ENCODE measurements around the gene DRC7.

DRC7 gene

DNA sequence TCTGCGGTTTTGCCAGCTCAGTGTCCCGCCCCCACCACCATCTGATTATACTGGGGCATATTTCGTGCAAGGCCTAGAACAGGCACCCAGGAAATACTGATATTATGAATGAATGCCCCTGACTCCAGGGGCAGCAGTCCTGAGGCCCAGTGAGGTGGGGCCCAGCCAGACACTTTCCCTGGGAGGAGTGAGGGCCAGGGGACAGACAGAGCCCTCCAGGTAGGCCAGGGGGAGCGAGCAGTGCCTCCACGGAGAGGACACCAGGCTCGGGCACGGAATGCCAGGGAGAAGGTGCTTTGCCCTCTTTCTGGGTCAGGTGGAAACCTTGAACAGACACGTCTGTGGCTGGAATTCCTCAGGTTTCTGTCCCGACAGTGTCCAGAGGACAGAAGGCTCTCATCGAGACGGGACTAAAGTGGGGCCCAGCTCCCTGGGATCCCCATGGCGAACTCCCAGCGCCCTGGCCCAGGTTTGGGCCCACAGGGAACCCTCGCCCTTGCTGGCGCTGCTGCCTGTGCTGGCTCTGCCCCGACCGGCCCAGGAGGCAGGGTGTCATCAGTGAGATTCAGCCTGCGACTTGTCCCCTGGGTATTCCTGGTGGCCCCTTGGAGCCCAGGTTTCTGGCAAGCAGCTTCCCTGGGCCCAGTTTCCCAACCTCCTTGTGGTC, 45.3 kb downstream of the DRC7 start:
- no peak for DNase-seq (ENCODE audit: low read depth in 2 of 2)
- no peak overlapping the region for H3K4me3 ChIP-seq (replicated peaks in 1 of 2; ENCODE audit: low read depth in 2 of 2, low read length in 2 of 2)
- TF ChIP-seq, protein P1, sequence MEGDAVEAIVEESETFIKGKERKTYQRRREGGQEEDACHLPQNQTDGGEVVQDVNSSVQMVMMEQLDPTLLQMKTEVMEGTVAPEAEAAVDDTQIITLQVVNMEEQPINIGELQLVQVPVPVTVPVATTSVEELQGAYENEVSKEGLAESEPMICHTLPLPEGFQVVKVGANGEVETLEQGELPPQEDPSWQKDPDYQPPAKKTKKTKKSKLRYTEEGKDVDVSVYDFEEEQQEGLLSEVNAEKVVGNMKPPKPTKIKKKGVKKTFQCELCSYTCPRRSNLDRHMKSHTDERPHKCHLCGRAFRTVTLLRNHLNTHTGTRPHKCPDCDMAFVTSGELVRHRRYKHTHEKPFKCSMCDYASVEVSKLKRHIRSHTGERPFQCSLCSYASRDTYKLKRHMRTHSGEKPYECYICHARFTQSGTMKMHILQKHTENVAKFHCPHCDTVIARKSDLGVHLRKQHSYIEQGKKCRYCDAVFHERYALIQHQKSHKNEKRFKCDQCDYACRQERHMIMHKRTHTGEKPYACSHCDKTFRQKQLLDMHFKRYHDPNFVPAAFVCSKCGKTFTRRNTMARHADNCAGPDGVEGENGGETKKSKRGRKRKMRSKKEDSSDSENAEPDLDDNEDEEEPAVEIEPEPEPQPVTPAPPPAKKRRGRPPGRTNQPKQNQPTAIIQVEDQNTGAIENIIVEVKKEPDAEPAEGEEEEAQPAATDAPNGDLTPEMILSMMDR (IDR thresholded peaks at IDR 0.05; ENCODE audit: low read depth, low read length), result no peak

GRCh38 chr16:57740423-57741071, 45.9 kb downstream of the DRC7 start:
- DNase-seq (ENCODE audit: low read depth in 2 of 2), result no peak
- TF ChIP-seq, protein P1 (IDR thresholded peaks at IDR 0.05; ENCODE audit: low read depth, low read length), result no peak
- H3K4me3 ChIP-seq (replicated peaks in 1 of 2; ENCODE audit: low read depth in 2 of 2, low read length in 2 of 2), result no peak overlapping the region

- TF ChIP-seq, protein P1 (IDR thresholded peaks at IDR 0.05; ENCODE audit: low read depth, low read length), result no peak
- no peak overlapping the region for H3K4me3 ChIP-seq (replicated peaks in 1 of 2; ENCODE audit: low read depth in 2 of 2, low read length in 2 of 2)
These were observed 47.1 kb downstream of the DRC7 start for GRCh38 chr16:57741660-57742191.

GRCh38 chr16:57742543-57742942, 47.9 kb downstream of the DRC7 start:
- H3K4me3 ChIP-seq (replicated peaks in 1 of 2; ENCODE audit: low read depth in 2 of 2, low read length in 2 of 2), result no peak overlapping the region
- TF ChIP-seq, protein P1 (IDR thresholded peaks at IDR 0.05; ENCODE audit: low read depth, low read length), result no peak
- DNase-seq (ENCODE audit: low read depth in 2 of 2), result no peak

More at GRCh38 chr16:57741660-57742191, 47.1 kb downstream of the DRC7 start:
- no peak for DNase-seq (ENCODE audit: low read depth in 2 of 2)

DNA sequence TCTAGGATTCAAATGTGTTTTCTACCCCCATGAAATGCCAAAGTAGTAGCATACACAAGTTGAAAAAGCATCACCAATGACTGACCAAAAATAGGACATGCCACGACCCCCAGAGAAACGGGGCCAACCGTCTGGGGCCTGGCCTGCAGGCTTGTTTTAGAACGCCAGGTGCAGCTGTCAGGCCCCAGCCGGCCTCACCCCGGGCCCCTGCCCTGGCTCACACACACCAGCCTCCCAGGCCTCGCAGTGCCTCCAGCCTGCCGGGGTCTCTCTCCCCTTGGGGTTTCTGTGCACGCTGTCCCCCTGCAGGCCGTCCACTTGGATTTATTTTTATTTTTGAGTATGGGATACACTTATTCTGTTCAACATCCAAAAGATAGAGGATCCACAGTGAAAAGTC, 48.9 kb downstream of the DRC7 start:
- H3K4me3 ChIP-seq (replicated peaks in 1 of 2; ENCODE audit: low read depth in 2 of 2, low read length in 2 of 2), result no peak overlapping the region
- DNase-seq (ENCODE audit: low read depth in 2 of 2), result no peak
- TF ChIP-seq, protein P1 (IDR thresholded peaks at IDR 0.05; ENCODE audit: low read depth, low read length), result no peak

- TF ChIP-seq, protein P1 (IDR thresholded peaks at IDR 0.05; ENCODE audit: low read depth, low read length), result no peak
- DNase-seq (ENCODE audit: low read depth in 2 of 2), result no peak
- H3K4me3 ChIP-seq (replicated peaks in 1 of 2; ENCODE audit: low read depth in 2 of 2, low read length in 2 of 2), result no peak overlapping the region
These were observed 49.5 kb downstream of the DRC7 start for GRCh38 chr16:57743886-57744641.
